ENCODE measurements around the gene ZNF853. TPM values are rescaled to one million over a fixed set of nuclear protein-coding genes. Genes with fewer than 3 reads are reported as not detected.

ZNF853 gene
- total and polyA plus RNA-seq, 4 donors: 0.04 to 3.0 (median 0.51) TPM

- TF ChIP-seq CTCF (IDR thresholded peaks at IDR 0.05; ENCODE audit: low read depth, low read length, missing input control) (no peak), EGR1 (IDR thresholded peaks at IDR 0.05; ENCODE audit: low read depth in 2 of 2) (no peak), ATF3 (IDR thresholded peaks at IDR 0.05) (no peak), SP1 (IDR thresholded peaks at IDR 0.05) (no peak)
- TF ChIP-seq, protein P1, sequence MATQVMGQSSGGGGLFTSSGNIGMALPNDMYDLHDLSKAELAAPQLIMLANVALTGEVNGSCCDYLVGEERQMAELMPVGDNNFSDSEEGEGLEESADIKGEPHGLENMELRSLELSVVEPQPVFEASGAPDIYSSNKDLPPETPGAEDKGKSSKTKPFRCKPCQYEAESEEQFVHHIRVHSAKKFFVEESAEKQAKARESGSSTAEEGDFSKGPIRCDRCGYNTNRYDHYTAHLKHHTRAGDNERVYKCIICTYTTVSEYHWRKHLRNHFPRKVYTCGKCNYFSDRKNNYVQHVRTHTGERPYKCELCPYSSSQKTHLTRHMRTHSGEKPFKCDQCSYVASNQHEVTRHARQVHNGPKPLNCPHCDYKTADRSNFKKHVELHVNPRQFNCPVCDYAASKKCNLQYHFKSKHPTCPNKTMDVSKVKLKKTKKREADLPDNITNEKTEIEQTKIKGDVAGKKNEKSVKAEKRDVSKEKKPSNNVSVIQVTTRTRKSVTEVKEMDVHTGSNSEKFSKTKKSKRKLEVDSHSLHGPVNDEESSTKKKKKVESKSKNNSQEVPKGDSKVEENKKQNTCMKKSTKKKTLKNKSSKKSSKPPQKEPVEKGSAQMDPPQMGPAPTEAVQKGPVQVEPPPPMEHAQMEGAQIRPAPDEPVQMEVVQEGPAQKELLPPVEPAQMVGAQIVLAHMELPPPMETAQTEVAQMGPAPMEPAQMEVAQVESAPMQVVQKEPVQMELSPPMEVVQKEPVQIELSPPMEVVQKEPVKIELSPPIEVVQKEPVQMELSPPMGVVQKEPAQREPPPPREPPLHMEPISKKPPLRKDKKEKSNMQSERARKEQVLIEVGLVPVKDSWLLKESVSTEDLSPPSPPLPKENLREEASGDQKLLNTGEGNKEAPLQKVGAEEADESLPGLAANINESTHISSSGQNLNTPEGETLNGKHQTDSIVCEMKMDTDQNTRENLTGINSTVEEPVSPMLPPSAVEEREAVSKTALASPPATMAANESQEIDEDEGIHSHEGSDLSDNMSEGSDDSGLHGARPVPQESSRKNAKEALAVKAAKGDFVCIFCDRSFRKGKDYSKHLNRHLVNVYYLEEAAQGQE (IDR thresholded peaks at IDR 0.05): no peak
These were observed 34.7 kb downstream of the ZNF853 start (continued) for GRCh38 chr7:6650086-6650485.

DNA sequence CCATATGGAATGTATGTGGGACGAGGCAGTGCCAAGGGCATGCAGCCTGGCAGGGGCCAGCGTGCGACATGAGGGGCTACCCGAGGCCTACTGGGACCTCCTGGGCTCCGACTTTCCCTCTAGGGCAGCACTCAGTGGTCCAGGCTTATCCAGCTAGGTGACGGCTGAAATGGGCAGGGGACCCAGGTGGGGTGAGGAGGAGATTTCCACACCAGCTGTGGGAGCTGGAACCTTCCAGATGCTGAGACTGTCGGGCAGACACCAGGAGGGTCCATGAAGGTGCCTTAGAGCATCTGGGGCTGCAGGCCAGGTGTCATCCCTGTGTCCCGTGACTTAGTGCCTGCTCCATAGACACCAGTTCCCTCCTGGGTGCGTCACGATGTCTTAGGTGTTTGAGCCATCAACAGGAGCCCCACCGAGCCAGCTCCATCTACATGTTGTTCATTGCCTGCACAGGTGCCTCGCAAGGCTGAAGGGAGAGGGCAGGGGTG is 35.2 kb downstream of the ZNF853 start:
- Histone ChIP-seq H3K27me3 (ENCODE audit: control insufficient read depth in 4 of 4, insufficient read depth in 4 of 4, low read length in 3 of 4) (no peaks in the 10 kb centered on the region), H3K36me3 (ENCODE audit: control insufficient read depth in 4 of 4, insufficient read depth in 3 of 4, low read depth in 1 of 4, low read length in 3 of 4) (peaks cover 21 to 80% (median 32%) of the 10 kb centered on the region in 4 donors), H3K9me3 (ENCODE audit: control insufficient read depth in 4 of 4, low read length in 3 of 4) (peaks cover 2 to 18% (median 8%) of the 10 kb centered on the region in 4 donors), H3K4me3 (ENCODE audit: low read depth in 1 of 3, low read length in 3 of 3) (no peak overlapping the region), H3K4me1 (ENCODE audit: control insufficient read depth in 4 of 4, insufficient read depth in 4 of 4, low read length in 3 of 4) (no peaks in the 10 kb centered on the region), H3K9ac (ENCODE audit: low read depth in 1 of 2, low read length in 2 of 2) (no peak overlapping the region), H3K27ac (ENCODE audit: low read depth in 1 of 2, low read length in 2 of 2) (no peak overlapping the region)
- 98% methylated on average over 12 of the region's 12 CpGs for WGBS
- DNase-seq (ENCODE audit: low spot score): peak; percentile 19
- TF ChIP-seq JUND (IDR thresholded peaks at IDR 0.05) (no peak), EGR1 (IDR thresholded peaks at IDR 0.05; ENCODE audit: low read depth in 2 of 2) (no peak)

- TF ChIP-seq RXRA (IDR thresholded peaks at IDR 0.05): no peak
- TF ChIP-seq GABPA (IDR thresholded peaks at IDR 0.05 in 1 of 2, conservative IDR thresholded peaks at IDR 0.05 in 1 of 2): no peak
- TF ChIP-seq EGR1 (IDR thresholded peaks at IDR 0.05; ENCODE audit: low read depth in 2 of 2): no peak
- TF ChIP-seq, protein P1 (IDR thresholded peaks at IDR 0.05): no peak
- TF ChIP-seq NR2F2 (IDR thresholded peaks at IDR 0.05): no peak
- no peak for TF ChIP-seq TAF1 (conservative IDR thresholded peaks at IDR 0.05)
- no peak for TF ChIP-seq ATF3 (IDR thresholded peaks at IDR 0.05)
- TF ChIP-seq YY1 (IDR thresholded peaks at IDR 0.05): no peak
- TF ChIP-seq FOXA1 (IDR thresholded peaks at IDR 0.05): no peak
- TF ChIP-seq HNF4G (IDR thresholded peaks at IDR 0.05): no peak
- no peak for TF ChIP-seq SP1 (IDR thresholded peaks at IDR 0.05)
- no peak for TF ChIP-seq JUND (IDR thresholded peaks at IDR 0.05)
- TF ChIP-seq FOXA2 (IDR thresholded peaks at IDR 0.05): no peak
- no peak for TF ChIP-seq CTCF (IDR thresholded peaks at IDR 0.05; ENCODE audit: low read depth, low read length, missing input control)
- TF ChIP-seq RAD21 (IDR thresholded peaks at IDR 0.05): no peak
- no peaks in the 10 kb centered on the region for H3K4me1 ChIP-seq (ENCODE audit: control insufficient read depth in 4 of 4, insufficient read depth in 4 of 4, low read length in 3 of 4)
- 99% methylated on average over 32 of the region's 32 CpGs for WGBS
- H3K36me3 ChIP-seq (ENCODE audit: control insufficient read depth in 4 of 4, insufficient read depth in 3 of 4, low read depth in 1 of 4, low read length in 3 of 4): peaks cover 21 to 70% (median 29%) of the 10 kb centered on the region in 4 donors
- H3K4me3 ChIP-seq (ENCODE audit: low read depth in 1 of 3, low read length in 3 of 3): no peak overlapping the region
- H3K27ac ChIP-seq (ENCODE audit: low read depth in 1 of 2, low read length in 2 of 2): no peak overlapping the region
- peaks cover 2 to 19% (median 8%) of the 10 kb centered on the region in 4 donors for H3K9me3 ChIP-seq (ENCODE audit: control insufficient read depth in 4 of 4, low read length in 3 of 4)
- no peaks in the 10 kb centered on the region for H3K27me3 ChIP-seq (ENCODE audit: control insufficient read depth in 4 of 4, insufficient read depth in 4 of 4, low read length in 3 of 4)
- H3K9ac ChIP-seq (ENCODE audit: low read depth in 1 of 2, low read length in 2 of 2): no peak overlapping the region
- DNase-seq (ENCODE audit: low spot score): no peak
These were observed 36.5 kb downstream of the ZNF853 start for GRCh38 chr7:6651851-6652445.

Data from liver (tissue), 9 donors.